Stimulated activated CD4-positive, alpha-beta T cell treated with anti-CD3 and anti-CD28 coated beads, TNF-alpha, amount 100 ng/mL, for 4 hours (primary cell): ENCODE results near the gene MOV10.

ENCODE experiments used
- DNase-seq, 3 experiments: peaks; one replicate each; pipeline ENCODE4 v3.0.0-alpha.2; 2020; ENCODE audit warnings: low read depth in 3 of 3

The MOV10 gene

GRCh38 chr1:112735752-112736151 lies 61.3 kb downstream of the MOV10 start:
- DNase-seq: no peak

- no peak for DNase-seq
Observed at GRCh38 chr1:112737573-112737972, 63.1 kb downstream of the MOV10 start.

- DNase-seq: no peak
Observed at GRCh38 chr1:112743174-112744008, 68.9 kb downstream of the MOV10 start.

GRCh38 chr1:112744009-112744578 lies 69.6 kb downstream of the MOV10 start:
- no peak for DNase-seq

GRCh38 chr1:112748396-112748795 lies 73.9 kb downstream of the MOV10 start:
- DNase-seq: no peak
